Loucy (cell line): Measurements from ENCODE around the gene TSHZ2.

Source experiments
- CTCF ChIP-seq: fragments of 200-600 bp; sonication (generic); conservative IDR thresholded peaks from 2 replicates; pipeline ENCODE4 v1.5.1; 2014; ENCODE audit warnings: mild to moderate bottlenecking, antibody characterized with exemption, low read length
- EZH2phosphoT487 ChIP-seq: fragments of 200-600 bp; IDR thresholded peaks from 2 replicates; pipeline ENCODE4 v1.6.1; 2018; ENCODE audit warnings: antibody characterized with exemption, mild to moderate bottlenecking, moderate library complexity, borderline replicate concordance

DNA sequence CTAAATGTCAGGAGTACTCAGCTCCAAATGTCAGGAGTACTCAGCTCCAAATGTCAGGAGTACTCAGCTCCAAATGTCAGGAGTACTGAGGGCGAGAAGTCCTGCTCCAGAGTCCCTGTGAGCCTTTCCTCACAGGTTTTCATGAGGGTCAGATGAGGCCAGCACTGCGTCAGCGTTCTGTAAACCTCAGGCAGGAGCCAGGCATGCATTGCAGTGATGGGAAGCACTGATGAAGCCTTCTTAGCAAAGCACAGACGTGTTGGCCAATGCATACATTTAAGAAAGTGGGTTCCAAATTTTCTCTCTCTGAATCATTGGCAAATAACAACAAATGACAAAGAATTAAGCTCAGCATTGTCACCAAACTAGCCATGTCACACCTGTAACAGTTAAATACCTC lies 366.6 kb downstream of the TSHZ2 start:
- TF ChIP-seq CTCF (no peak), EZH2phosphoT487 (no peak)
